ENCODE data around the gene ZBTB34.

ZBTB34 gene

DNA sequence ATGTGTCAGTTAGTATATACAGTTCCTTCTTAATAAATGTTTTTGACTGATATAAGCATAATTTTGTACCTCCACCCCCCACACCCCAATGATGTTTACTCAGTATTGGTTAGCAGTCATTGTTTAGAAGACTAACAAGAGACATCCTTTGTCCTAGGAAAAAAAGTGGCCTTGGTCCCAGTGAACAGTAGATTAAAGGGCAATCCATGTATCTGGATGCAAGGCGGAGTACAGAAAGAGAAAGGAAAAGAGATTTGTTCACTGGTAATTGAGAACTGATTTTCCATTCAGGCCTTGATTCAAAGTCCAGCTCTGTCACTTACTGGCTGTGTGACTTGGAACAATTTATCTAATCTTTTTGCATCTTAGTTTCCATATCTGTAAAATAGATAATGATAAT is 58.8 kb downstream of the ZBTB34 start:
- DNase-seq (ENCODE audit: low read depth in 2 of 2), result no peak

DNA sequence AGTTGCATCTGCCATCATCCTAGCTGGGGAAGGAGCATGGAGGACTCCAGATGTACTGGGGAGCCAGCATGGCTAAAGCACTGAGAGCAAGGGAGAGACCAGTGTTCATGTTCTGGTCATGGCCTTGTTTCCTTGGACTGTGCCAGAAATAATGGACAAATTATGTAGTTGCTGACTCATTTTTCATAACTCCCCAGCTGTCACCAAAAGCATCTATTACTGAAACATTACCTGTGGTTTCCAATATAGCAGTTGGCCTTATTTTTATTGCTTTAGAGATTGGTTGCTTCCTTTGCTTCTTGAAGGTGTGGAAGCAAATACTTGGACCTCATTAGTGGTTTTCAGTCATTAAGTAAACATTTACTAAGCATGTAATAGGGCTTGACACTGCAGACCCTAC is 65.4 kb downstream of the ZBTB34 start:
- DNase-seq (ENCODE audit: low read depth in 2 of 2), result no peak

DNA sequence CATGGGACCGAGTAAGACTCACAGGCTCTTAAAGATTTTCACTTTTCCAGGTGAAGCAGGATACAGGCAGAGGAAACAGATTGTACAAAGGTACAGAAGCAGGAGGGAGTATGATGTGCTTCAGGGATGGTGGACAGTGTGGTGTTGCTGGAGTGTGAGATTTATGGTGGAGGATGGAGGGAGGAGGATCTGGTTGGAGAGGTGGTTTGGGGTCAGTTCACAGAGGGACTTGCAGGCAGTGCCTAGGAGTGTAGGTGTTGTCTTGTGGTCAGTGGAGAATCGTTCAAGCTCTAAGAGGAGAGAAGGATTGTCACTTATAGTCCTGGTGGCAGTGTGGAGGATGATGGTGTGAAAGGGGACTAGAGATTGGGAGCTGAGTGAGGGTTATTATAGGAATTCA is 65.9 kb downstream of the ZBTB34 start:
- DNase-seq (ENCODE audit: low read depth in 2 of 2), result no peak

DNA sequence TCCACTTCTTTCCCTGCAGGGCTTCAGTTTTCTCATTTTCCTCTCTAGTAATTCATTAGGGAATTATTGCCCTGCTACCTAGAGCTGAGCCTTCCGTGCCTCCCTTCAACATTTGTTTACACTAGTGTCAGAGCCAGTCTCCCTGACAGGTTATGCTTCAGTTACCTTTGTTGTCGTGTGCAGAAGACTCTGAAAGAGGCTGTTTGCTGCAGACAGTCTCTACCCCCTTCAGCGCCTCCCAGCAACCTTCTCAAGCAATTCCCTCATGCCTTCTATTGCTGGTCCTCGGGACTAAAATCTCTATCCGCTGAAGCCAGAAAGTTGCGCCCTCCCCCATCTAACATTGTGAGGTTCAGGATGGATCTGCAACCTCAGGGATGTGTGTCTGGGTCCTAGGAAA is 67.0 kb downstream of the ZBTB34 start:
- no peak for DNase-seq (ENCODE audit: low read depth in 2 of 2)

DNA sequence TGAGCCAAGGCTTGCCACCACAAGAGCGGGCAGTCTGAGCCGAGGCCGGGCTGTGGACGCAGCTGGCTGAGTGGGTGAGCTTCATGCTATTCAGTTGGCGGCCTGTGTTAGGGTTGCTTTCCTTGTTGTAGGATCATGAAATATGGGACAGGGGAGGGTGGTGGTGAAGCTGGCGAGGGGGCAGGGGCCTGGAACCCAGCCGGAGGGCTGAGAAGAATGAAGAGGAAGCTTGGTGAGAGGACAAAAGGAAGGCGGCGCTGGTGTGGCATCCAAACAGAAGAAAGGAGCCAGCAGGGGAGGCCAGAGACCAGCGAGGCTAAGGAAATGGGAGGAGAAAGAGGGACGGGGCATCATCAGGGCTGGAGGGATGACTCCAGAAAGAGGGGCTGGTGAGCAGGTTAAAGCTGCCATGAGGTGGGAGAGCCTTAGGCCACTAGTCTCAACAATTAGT is 72.5 kb downstream of the ZBTB34 start:
- no peak for DNase-seq (ENCODE audit: low read depth in 2 of 2)

DNA sequence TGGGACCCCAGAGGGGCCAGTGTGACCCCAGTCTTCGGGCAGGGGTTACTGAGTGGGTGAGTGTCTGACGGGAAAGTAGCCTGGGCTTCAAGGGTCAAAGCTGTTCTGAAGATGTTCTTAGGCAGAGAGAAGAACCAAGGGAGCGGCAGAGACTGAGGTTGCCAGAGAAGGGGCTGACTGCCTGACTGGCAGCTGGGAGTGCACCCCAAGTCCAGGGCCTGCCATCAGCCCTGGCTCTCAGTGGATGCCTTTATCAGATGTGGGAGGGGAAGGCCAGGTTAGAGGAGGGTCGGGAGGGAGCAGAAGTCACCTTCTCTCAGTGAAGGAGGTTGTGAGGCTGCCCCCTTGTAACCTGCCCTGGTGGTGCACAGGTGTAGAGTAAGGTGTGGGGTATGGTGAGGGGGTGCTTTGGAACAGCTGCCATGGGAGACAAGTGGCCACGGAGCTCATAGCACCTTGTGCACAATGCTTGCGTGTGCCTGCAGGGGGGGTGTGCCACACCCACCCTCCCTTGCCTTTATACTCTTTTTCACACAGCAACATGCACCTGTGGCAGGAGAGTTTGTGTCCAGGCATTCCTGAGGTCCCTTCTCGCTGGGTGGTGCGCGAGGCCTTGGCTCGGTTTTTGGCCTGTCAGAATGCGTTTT is 73.0 kb downstream of the ZBTB34 start:
- DNase-seq (ENCODE audit: low read depth in 2 of 2), result no peak

DNA sequence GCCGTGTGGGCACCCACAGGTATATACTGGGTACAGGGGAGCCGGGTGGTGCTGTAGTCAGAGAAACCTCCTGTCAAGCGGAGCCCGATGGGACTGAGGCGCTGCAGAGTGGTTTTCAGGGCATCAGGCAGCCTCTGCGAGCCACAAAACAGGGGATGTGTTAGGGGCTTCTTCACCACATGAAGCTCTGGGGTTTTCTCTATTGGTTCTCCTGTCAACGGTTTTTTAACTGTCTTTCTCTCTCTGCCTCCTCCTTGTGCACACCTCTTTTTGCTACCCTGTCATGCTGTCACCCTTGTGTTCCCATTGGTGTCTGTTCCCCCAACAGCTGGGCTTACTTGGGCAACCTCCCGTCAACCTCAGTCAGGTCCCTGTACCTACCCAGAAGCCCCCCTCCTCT is 74.0 kb downstream of the ZBTB34 start:
- no peak for DNase-seq (ENCODE audit: low read depth in 2 of 2)
